Measurements from ENCODE around the gene CR1L.

CR1L gene

DNA sequence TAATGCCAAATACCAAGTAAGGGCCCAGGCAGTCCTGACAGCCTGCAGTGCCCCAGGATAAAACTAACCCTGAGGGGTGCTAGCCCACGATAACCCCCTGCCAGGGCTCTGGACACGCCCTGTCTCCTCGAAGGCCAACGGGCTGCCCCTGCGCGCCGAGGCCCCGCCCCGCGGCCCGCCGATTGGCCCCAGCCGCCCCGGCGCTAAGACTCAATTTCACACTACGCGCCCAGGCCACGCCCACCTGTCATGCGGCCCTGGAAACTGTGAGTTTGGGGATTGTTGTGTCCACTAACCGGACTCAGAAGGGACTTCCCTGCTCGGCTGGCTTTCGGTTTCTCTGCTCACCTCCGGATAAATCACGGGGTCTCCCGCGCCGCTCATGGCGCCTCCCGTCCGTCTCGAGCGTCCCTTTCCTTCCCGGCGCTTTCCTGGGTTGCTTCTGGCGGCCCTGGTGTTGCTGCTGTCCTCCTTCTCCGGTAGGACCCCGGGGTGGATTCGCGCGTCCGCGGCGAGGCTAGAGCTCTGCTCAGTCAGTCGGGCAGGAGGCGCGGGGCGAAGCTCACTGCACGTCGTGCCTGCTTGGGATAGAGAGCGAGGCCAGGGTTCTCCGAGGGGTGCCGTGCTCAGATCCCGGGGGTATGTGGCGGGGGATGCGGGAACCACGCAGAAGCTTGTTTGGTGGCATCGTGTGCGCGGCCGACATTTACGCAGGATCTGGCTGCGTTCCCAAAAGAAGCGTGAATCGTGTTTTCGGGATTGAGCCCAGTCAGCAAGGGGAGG, at the start of gene CR1L:
Gene CR1L (plus strand): TSS at position 282 of the 783 bp plus-strand sequence. CDS start 101 bp downstream, at position 383.
- Histone ChIP-seq H3K9me3 (ENCODE audit: control insufficient read depth, insufficient read depth, low read depth, low read length) (no peaks in the 10 kb centered on the region), H3K4me1 (ENCODE audit: control insufficient read depth, insufficient read depth, low read length) (no peaks in the 10 kb centered on the region), H3K36me3 (ENCODE audit: control insufficient read depth in 2 of 2, insufficient read depth in 1 of 2, low read length in 2 of 2) (no peaks in the 10 kb centered on the region), H3K27ac (ENCODE audit: extremely low read depth, low read depth, low read length) (no peak within 1 kb of the TSS), H3K4me3 (ENCODE audit: low read depth, low read length) (peak within 1 kb of the TSS; percentile 56)
- POLR2A ChIA-PET: no interaction called here
- CTCF ChIA-PET: interaction anchor here (1.0 kb wide), 1 partner anchor 25 kb away, joined by 3 read pairs; no protein-coding TSS in a partner anchor
- TF ChIP-seq ZNF2 (tag by site-specific recombination; IDR thresholded peaks at IDR 0.05): 0 out of 2 replicates have a peak, but pooled peaks have one; percentile 25
- TF ChIP-seq ZNF76 (tag by site-specific recombination; IDR thresholded peaks at IDR 0.05; ENCODE audit: borderline replicate concordance, low read depth): no peak
- TF ChIP-seq, protein P1, sequence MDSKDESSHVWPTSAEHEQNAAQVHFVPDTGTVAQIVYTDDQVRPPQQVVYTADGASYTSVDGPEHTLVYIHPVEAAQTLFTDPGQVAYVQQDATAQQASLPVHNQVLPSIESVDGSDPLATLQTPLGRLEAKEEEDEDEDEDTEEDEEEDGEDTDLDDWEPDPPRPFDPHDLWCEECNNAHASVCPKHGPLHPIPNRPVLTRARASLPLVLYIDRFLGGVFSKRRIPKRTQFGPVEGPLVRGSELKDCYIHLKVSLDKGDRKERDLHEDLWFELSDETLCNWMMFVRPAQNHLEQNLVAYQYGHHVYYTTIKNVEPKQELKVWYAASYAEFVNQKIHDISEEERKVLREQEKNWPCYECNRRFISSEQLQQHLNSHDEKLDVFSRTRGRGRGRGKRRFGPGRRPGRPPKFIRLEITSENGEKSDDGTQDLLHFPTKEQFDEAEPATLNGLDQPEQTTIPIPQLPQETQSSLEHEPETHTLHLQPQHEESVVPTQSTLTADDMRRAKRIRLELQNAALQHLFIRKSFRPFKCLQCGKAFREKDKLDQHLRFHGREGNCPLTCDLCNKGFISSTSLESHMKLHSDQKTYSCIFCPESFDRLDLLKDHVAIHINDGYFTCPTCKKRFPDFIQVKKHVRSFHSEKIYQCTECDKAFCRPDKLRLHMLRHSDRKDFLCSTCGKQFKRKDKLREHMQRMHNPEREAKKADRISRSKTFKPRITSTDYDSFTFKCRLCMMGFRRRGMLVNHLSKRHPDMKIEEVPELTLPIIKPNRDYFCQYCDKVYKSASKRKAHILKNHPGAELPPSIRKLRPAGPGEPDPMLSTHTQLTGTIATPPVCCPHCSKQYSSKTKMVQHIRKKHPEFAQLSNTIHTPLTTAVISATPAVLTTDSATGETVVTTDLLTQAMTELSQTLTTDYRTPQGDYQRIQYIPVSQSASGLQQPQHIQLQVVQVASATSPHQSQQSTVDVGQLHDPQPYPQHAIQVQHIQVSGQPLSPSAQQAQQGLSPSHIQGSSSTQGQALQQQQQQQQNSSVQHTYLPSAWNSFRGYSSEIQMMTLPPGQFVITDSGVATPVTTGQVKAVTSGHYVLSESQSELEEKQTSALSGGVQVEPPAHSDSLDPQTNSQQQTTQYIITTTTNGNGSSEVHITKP (tag by site-specific recombination; IDR thresholded peaks at IDR 0.05): peak; percentile 52
- TF ChIP-seq ZNF510 (tag by site-specific recombination; IDR thresholded peaks at IDR 0.05; ENCODE audit: insufficient replicate concordance): no peak
- no peak for TF ChIP-seq ZNF280C (tag by site-specific recombination; IDR thresholded peaks at IDR 0.05)
- TF ChIP-seq ZNF404 (tag by site-specific recombination; IDR thresholded peaks at IDR 0.05): no peak
- no peak for TF ChIP-seq ZSCAN23 (tag by site-specific recombination; IDR thresholded peaks at IDR 0.05)
- no peak for TF ChIP-seq CTCF (tag by site-specific recombination; IDR thresholded peaks at IDR 0.05)
- TF ChIP-seq ZNF341 (tag by site-specific recombination; IDR thresholded peaks at IDR 0.05; ENCODE audit: low read depth): no peak
- TF ChIP-seq ZSCAN16 (tag by site-specific recombination; IDR thresholded peaks at IDR 0.05): no peak
- peak; percentile 50; the same call in 1 of the 2 replicates for TF ChIP-seq ZIC2 (tag by site-specific recombination; IDR thresholded peaks at IDR 0.05)
- TF ChIP-seq ZNF302 (tag by site-specific recombination; IDR thresholded peaks at IDR 0.05; ENCODE audit: low read depth): no peak
- peak; percentile 60 for TF ChIP-seq SP2 (tag by site-specific recombination; IDR thresholded peaks at IDR 0.05)
- peak; percentile 48 for TF ChIP-seq ZBTB26 (tag by site-specific recombination; optimal IDR thresholded peaks at IDR 0.05)
- TF ChIP-seq ZNF19 (tag by site-specific recombination; IDR thresholded peaks at IDR 0.05; ENCODE audit: low read depth): no peak
- no peak for TF ChIP-seq ZNF221 (tag by site-specific recombination; IDR thresholded peaks at IDR 0.05; ENCODE audit: borderline replicate concordance)
- TF ChIP-seq TRIM28 (IDR thresholded peaks at IDR 0.05; ENCODE audit: borderline replicate concordance, low read length): no peak
- peak; percentile 27; the same call in 1 of the 2 replicates for TF ChIP-seq SCRT1 (tag by site-specific recombination; IDR thresholded peaks at IDR 0.05; ENCODE audit: borderline replicate concordance)
- TF ChIP-seq, protein P2, sequence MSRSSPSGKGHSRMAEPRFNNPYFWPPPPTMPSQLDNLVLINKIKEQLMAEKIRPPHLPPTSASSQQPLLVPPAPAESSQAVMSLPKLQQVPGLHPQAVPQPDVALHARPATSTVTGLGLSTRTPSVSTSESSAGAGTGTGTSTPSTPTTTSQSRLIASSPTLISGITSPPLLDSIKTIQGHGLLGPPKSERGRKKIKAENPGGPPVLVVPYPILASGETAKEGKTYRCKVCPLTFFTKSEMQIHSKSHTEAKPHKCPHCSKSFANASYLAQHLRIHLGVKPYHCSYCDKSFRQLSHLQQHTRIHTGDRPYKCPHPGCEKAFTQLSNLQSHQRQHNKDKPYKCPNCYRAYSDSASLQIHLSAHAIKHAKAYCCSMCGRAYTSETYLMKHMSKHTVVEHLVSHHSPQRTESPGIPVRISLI (tag by site-specific recombination; IDR thresholded peaks at IDR 0.05): no peak
- TF ChIP-seq YY1 (tag by site-specific recombination; IDR thresholded peaks at IDR 0.05): no peak
- no peak for TF ChIP-seq SETDB1 (IDR thresholded peaks at IDR 0.05; ENCODE audit: insufficient read length, low read length)
- TF ChIP-seq ZNF837 (tag by site-specific recombination; IDR thresholded peaks at IDR 0.05): no peak
- TF ChIP-seq ZBTB20 (tag by site-specific recombination; IDR thresholded peaks at IDR 0.05): peak; percentile 73; the same call in 1 of the 2 replicates
- peak; percentile 76; the same call in 1 of the 2 replicates for TF ChIP-seq ZNF600 (tag by site-specific recombination; IDR thresholded peaks at IDR 0.05)
- TF ChIP-seq ZBTB8A (tag by site-specific recombination; IDR thresholded peaks at IDR 0.05): no peak
